HG02885 (cell line): Measurements from ENCODE around the gene NIF3L1.

Experiments
- ATAC-seq: cut with Tn5 transposase; IDR thresholded peaks from one replicate; pipeline ENCODE4 v1.9.1; 2021; ENCODE audit warnings: mild to moderate bottlenecking; ENCODE audit not compliant: unreplicated experiment, poor library complexity

The NIF3L1 gene, protein sequence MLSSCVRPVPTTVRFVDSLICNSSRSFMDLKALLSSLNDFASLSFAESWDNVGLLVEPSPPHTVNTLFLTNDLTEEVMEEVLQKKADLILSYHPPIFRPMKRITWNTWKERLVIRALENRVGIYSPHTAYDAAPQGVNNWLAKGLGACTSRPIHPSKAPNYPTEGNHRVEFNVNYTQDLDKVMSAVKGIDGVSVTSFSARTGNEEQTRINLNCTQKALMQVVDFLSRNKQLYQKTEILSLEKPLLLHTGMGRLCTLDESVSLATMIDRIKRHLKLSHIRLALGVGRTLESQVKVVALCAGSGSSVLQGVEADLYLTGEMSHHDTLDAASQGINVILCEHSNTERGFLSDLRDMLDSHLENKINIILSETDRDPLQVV

GRCh38 chr2:200888704-200889625 is at the start of gene NIF3L1, which contains the start of gene PPIL3:
Gene NIF3L1, plus strand, starts transcription at chr2:200889371. Its CDS starts 2,573 bp downstream, at chr2:200891944.
Gene PPIL3, minus strand, starts transcription at chr2:200889077. Its CDS starts 1,462 bp downstream, at chr2:200887615.
- ATAC-seq, result peak; percentile 92

GRCh38 chr2:200839513-200839912 is 49.7 kb upstream of the NIF3L1 start:
- ATAC-seq, result no peak

DNA sequence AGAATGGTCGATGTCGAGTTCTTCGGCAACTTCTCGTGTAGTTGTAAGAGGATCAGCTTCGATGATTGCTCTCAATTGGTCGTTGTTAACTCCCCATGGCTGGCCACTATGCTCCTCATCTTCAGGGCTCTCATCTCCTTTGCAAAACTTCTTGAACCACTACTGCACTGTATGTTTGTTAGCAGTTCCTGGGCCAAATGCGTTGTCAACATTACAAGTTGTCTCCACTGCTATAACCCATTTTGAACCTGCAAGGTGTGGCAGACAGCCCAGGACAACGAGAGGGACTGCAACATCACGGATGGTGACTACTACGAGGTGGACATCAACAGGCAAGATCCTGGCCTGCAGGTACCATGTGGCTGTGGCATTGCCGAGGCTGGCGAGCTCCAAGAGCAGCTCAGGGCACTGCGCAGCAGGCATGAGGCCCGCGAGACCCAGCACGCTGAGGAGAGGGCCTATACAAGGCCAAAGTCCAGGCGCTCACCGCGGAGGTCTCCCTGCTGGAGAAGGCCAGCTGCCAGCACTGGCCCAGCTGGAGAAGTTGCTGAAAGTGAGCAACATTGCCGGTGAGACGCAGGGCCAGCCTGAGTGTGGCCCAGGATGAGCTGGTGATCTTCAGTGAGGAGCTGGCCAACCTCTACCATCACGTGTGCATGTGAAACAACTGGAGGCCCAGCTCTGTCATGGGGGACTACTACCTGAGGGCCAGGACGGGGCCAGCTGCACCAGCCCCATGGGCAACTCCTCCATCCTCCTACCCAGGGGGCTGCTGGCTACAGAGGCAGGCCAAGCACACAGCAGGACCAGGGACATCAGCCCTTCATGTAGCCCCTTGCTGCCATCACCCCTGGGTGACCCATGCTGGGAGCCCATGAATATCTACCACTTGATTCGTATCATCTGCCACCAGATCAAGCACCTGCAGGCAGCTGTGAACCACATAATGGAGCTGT is 44.9 kb upstream of the NIF3L1 start:
- no peak for ATAC-seq

DNA sequence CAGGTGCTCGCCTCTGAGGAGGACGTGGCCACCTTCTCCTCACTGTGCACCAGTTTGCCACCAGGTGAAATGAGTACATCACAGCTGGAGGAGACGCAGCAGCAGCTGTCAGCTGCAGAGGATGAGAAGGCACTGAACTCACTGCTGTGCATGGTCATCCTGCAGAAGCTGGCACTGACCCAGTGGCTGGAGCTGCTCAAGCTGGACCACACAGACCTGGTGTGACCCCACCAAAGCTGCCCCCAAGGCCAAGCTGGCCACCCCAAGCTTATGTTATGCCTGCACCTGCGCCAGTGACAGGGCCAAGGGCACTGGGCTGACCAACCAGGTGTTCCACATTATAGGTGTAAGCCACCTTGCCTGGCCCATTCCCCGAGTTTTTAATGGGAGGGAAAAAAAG is 44.0 kb upstream of the NIF3L1 start:
- no peak for ATAC-seq

GRCh38 chr2:200845669-200846325 is 43.4 kb upstream of the NIF3L1 start:
- ATAC-seq, result no peak

- ATAC-seq, result no peak
Measured at GRCh38 chr2:200847269-200847668, 41.9 kb upstream of the NIF3L1 start.

DNA sequence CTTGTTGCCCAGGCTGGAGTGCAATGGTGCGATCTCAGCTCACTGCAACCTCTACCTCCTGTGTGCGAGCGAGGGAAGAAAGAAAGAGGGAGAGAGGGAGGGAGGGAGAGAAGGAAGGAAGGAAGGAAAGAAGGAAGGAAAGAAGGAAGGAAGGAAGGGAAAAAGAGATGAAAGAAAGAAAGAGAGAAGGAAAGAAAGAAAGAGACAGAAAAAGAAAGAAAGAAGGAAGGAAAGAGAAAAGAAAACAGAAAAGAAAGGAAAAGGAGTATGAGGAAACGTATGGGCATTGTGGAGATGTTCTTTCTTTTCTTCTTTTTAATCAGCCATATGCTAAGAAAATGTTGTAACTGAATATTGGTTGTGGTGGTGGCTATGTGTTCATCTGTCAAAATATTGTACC is 41.2 kb upstream of the NIF3L1 start:
- no peak for ATAC-seq

DNA sequence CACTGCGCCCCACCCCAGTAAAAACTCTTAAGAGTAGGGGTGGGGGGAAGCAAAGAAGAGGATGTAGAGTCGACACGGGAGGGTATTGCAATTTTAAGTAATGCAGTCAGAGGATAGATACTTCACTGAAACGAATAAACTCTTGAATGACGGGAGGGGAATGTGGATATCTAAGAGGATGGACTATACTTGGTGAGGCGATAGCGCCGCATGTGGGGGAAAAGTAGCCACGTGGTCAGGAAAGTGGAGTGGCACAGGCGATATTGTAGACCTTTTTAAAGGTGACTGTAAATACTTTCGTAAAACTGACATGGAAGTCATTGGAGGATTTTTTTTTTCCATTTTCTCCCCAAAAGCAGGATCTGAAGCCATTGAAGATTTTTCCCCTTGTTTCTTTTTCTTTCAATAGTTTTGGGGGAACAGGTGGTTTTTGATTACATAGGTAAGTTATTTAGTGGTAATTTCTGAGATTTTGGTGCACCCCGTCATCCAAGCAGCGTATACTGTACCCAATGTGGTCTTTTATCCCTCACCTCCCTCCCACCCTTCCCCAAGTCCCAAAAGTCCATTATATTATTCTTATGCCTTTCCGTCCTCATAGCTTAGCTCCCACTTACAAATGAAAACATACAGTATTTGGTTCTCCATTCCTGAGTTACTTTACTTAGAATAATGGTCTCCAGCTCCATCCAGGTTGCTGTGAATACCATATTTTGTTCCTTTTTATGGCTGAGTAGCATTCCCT is 38.5 kb upstream of the NIF3L1 start:
- ATAC-seq, result no peak

DNA sequence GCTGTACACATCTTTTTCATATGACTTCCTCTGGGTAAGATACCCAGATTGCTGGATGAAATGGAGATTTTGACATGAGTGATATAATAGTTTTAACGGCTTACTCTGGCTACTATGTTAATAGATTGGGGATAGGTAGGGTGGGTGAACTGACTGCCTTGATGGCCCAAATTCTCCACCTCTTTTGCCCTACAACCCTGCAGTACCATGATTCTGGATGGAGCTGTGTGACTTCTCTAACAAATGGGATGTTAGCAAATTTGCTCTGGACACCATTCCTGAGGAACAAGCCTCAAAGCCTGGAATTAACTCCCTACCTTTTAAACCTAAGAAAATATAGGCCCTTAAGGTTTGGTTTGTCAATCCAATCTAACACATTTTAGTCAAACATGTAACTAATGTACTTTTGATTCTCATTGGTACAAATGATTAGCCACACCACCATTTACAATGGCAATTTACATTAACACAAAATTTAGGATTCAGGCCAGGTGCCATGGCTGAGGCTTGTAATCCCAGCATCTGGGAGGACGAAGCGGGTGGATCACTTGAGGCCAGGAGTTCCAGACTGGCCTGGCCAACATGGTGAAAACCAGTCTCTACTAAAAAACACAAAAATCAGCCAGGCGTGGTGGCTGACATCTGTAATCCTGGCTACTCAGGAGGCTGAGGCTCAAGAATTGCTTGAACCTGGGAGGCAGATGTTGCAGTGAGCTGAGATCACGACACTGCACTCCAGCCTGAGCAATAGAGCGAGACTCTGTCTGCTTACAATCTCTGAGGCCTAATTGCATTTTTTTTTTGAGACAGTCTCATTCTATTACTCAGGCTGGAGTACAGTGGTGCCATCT is 37.5 kb upstream of the NIF3L1 start:
- ATAC-seq, result no peak

- ATAC-seq, result no peak
Measured at GRCh38 chr2:200852605-200853004, 36.6 kb upstream of the NIF3L1 start.

DNA sequence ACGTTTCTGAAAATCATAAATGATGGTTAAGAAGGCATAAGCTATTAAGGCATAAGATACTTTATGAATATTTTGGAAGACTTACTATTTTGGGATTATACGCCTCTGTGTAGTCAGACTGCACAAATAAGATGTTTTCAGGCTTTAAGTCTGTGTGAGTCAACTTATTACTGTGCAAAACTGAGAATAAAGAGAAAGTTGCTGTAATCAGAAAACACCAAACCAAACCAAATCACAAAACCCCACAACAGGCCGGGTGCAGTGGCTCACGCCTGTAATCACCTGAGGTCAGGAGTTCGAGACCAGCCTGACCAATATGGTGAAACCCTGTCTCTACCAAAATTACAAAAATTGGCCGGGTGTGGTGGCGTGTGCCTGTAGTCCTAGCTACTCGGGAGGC is 32.4 kb upstream of the NIF3L1 start:
- no peak for ATAC-seq

DNA sequence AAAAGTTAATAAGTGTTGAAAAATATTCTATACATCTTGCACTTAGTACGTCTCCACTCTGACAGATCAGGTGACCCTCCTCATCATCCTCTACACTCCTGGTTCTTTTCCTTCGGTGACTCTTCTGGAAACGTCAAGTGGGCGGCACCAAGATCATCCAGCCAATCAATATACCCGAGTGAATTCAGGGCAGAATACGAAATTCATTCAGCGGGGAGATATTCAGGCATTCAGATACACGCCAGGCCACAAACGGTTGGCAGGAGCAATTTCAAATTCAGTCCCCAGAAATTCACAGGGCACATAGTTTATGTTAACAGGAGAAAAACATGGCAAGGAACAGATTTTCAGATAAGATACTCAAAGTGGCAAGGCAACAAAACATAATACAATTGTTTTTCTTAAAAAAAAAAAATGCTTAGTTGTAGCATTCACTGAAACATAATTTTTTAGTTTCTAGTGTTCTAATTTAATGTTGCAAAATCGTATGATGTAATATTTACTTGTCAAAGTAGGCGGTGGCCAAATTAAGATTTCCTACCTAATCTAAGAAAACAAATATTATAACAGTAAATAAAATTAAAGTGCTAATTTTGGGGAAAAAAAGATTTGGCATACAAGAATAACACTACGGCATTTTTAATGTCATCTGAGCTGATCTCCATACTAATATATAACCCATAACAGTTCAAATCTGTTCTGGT is 28.9 kb upstream of the NIF3L1 start:
- no peak for ATAC-seq

GRCh38 chr2:200861617-200862155 is 27.5 kb upstream of the NIF3L1 start:
- no peak for ATAC-seq

GRCh38 chr2:200862532-200863000 is 26.6 kb upstream of the NIF3L1 start:
- ATAC-seq, result no peak

DNA sequence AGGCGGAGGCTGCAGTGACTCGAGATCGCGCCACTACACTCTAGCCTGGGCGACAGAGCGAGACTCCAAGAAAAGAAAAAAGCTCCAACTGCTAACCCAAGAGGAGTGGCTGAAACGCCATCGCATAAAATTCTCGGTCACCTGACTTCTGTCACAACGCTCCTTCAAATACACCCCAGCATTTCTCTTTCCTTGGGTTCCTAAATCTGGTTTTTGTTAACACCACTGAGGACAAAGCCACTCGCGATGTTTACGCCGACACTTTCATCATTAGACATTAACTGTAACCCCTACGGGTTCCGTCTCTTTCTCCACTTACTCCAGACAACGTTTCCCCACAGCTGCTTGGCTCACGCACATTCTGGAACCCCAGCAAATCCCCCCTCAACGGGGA is 25.4 kb upstream of the NIF3L1 start:
- peak; percentile 3 for ATAC-seq

DNA sequence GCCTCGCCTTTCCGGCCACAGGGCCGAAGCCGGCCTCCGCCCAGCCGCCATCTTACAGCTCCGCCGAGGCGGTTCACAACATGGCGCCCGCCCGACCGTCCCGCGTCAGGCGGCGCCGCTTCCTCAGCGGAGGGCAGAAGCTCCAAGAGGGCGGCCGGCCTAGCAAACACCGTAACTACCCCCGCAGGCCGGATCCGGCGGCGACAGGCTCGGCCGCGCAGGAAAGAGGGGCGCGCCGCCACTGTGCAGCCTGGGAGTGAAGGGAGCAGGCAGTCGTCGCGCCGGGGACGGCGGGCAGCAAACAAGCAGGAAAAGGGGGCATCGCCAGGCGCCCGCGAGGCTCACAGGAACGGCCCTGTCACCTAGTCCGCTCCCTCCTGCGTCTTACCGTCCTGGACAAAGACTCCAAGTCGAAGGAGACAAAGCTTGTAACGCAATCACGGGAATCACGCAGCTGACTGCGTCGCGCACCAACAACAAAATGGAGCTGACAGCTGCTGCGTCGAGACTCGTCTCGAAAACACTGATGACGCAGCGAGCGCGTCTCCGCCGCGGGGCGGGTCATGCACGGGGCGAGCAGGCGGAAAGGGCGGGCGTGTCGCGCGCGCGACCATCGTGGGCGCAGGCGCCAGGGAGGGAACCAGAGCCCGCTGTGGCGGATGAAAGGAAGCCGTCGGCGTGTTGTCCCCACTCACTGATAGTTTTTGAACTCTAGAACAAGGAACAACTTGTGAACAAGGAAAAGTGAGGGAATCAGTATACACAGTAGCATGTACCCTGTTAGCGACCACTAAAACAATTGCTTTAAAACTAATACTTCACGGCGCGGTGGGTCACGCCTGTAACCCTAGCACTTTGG is 24.8 kb upstream of the NIF3L1 start, which contains the start of gene CLK1:
Gene CLK1, minus strand, starts transcription at position 483 of the 859 bp plus-strand sequence. CDS start 2,796 bp downstream, outside the sequence.
- peak; percentile 86 for ATAC-seq
